ENCODE measurements around the gene TTC31. TPM values are rescaled to one million over a fixed set of nuclear protein-coding genes. Genes with fewer than 3 reads are reported as not detected.

Gene TTC31
- total RNA-seq, 1 donor, result 11.1 TPM

Other genes with a start within 250 kb of the TTC31 start
- 0.65 and 1.1 TPM in 2 replicates for gene SLC4A5, start 139.7 kb upstream of the TTC31 start, total RNA-seq
- 139 and 141 TPM in 2 replicates for gene DCTN1, start 102.8 kb upstream of the TTC31 start, total RNA-seq
- gene C2orf81, start 61.5 kb upstream of the TTC31 start, total RNA-seq, result 0.19 TPM in 1 of 2 replicates, not detected in the other
- 32.2 and 36.9 TPM in 2 replicates for gene WDR54, start 61.4 kb upstream of the TTC31 start, total RNA-seq
- gene RTKN, start 41.1 kb upstream of the TTC31 start, total RNA-seq, result 10.8 and 17.0 TPM in 2 replicates
- gene INO80B, start 28.0 kb upstream of the TTC31 start, total RNA-seq, result 9.5 and 10.5 TPM in 2 replicates
- gene WBP1, start 24.6 kb upstream of the TTC31 start, total RNA-seq, result 29.4 and 39.2 TPM in 2 replicates
- gene MOGS, start 17.7 kb upstream of the TTC31 start, total RNA-seq, result 57.5 and 69.2 TPM in 2 replicates
- 18.8 and 20.6 TPM in 2 replicates for gene MRPL53, start 10.4 kb upstream of the TTC31 start, total RNA-seq
- 19.5 and 22.9 TPM in 2 replicates for gene CCDC142, start 83 bp upstream of the TTC31 start, total RNA-seq
- 2.9 and 3.8 TPM in 2 replicates for gene LBX2, start 16.5 kb downstream of the TTC31 start, total RNA-seq
- gene PCGF1, start 24.6 kb downstream of the TTC31 start, total RNA-seq, result 13.3 and 14.0 TPM in 2 replicates
- not detected in 2 replicates for gene TLX2, start 31.4 kb downstream of the TTC31 start, total RNA-seq
- gene DQX1, start 43.1 kb downstream of the TTC31 start, total RNA-seq, result under 0.01 and 0.10 TPM in 2 replicates
- gene AUP1, start 46.6 kb downstream of the TTC31 start, total RNA-seq, result 96.4 and 116 TPM in 2 replicates
- 32.9 and 42.8 TPM in 2 replicates for gene HTRA2, start 46.9 kb downstream of the TTC31 start, total RNA-seq
- gene LOXL3, start 70.9 kb downstream of the TTC31 start, total RNA-seq, result 1.6 and 2.2 TPM in 2 replicates
- gene DOK1, start 71.6 kb downstream of the TTC31 start, total RNA-seq, result 11.5 and 14.7 TPM in 2 replicates
- not detected in 2 replicates for gene M1AP, start 165.2 kb downstream of the TTC31 start, total RNA-seq
- gene SEMA4F, start 171.2 kb downstream of the TTC31 start, total RNA-seq, result 3.6 TPM in 2 replicates

Data from vein endothelial cell (primary cell).